Esophagus muscularis mucosa (tissue), 4 donors: ENCODE results near the gene MPIG6B. TPM values are rescaled to one million over a fixed set of nuclear protein-coding genes. Genes with fewer than 3 reads are reported as not detected.

Experiments
- DNase-seq: peaks from one replicate; pipeline ENCODE4 v3.0.0-alpha.2; 2017; ENCODE audit errors: extremely low spot score
- H3K27ac ChIP-seq, 4 donors: fragments of 200-600 bp; sonication (generic); replicated peaks in 1 of 4; 1 replicate in 3 of 4; 2 replicates in 1 of 4; pipeline ENCODE4 v1.5.1; 2016 to 2019; ENCODE audit warnings: mild to moderate bottlenecking in 1 of 4
- H3K27me3 ChIP-seq, 4 donors: fragments of 200-600 bp; sonication (generic); one replicate each; pipeline versions ENCODE4 v1.5.1 to v1.6.0; 2016 to 2019
- H3K36me3 ChIP-seq, 4 donors: fragments of 200-600 bp; sonication (generic); one replicate each; pipeline ENCODE4 v1.5.1; 2016 to 2019
- H3K4me1 ChIP-seq, 4 donors: fragments of 200-600 bp; sonication (generic); one replicate each; pipeline ENCODE4 v1.5.1; 2016 to 2019
- H3K4me3 ChIP-seq, 4 donors: fragments of 200-600 bp; sonication (generic); 1 replicate in 2 of 4; 2 replicates in 2 of 4; pipeline ENCODE4 v1.5.1; 2016 to 2019; ENCODE audit warnings: mild to moderate bottlenecking in 4 of 4, moderate library complexity in 1 of 4
- H3K9me3 ChIP-seq, 4 donors: fragments of 200-600 bp; sonication (generic); 1 replicate in 3 of 4; 2 replicates in 1 of 4; pipeline ENCODE4 v1.5.1; 2016 to 2019
- CTCF ChIP-seq, 3 experiments: fragments of 200-600 bp in 2 of 3; fragments of 450-650 bp in 1 of 3; sonication (generic) in 2 of 3; IDR thresholded peaks; one replicate each; pipeline ENCODE4 v1.5.1; 2017 to 2019; ENCODE audit warnings: antibody characterized with exemption in 3 of 3, mild to moderate bottlenecking in 2 of 3, moderate library complexity in 1 of 3
- EP300 ChIP-seq: sonication (generic); formaldehyde crosslinking; IDR thresholded peaks from one replicate; pipeline ENCODE4 v1.6.1; 2017; ENCODE audit warnings: antibody characterized with exemption
- POLR2A ChIP-seq: fragments of 450-650 bp; IDR thresholded peaks from one replicate; pipeline ENCODE4 v1.6.1; 2017; ENCODE audit warnings: antibody characterized with exemption, moderate library complexity, mild to moderate bottlenecking, low read depth
- POLR2AphosphoS5 ChIP-seq, 2 donors: sonication (generic); formaldehyde crosslinking; IDR thresholded peaks; one replicate each; pipeline ENCODE4 v1.6.1; 2017; ENCODE audit warnings: antibody characterized with exemption in 2 of 2
- WGBS: methylation state at CpG from one replicate; pipeline ENCODE4 v1.1.5; 2018; 5-methylcytosine and 5-hydroxymethylcytosine counted together
- intact Hi-C: fragments of 100-400 bp; cut with DNase I; formaldehyde crosslinking; loops from one replicate; pipeline ENCODE4 v1.15.1; 2023
- small RNA-seq, 3 donors: library from RNA; depleted of rRNA; stranded (forward); fragments of <200 nt; gene quantifications; one replicate each; pipeline ENCODE3, GENCODE V24; 2016
- total RNA-seq, 4 donors: library from RNA; depleted of rRNA; stranded (reverse); fragments of >200 nt; gene quantifications; one replicate each; pipeline versions ENCODE4 v1.1.0 to v1.2.1, GENCODE V29; 2016

Gene MPIG6B
- total RNA-seq, 4 donors from 2014 or later = not detected

GRCh38 chr6:31775184-31775583 is 52.0 kb downstream of the MPIG6B start:
- peaks cover 16 to 25% (median 20%) of the 10 kb centered on the region in 4 donors for H3K36me3 ChIP-seq
- no peak overlapping the region for H3K27ac ChIP-seq
- H3K4me1 ChIP-seq = peaks cover 12 to 22% (median 16%) of the 10 kb centered on the region in 4 donors
- DNase-seq = no peak
- TF ChIP-seq EP300 (no peak), POLR2AphosphoS5 (IDR thresholded peaks at IDR 0.05) (no peak), POLR2A (no peak), CTCF (IDR thresholded peaks at IDR 0.05) (no peak)
- intact Hi-C loops = no loop called here
- 85% methylated on average over 4 of the region's 4 CpGs for WGBS
- H3K4me3 ChIP-seq = no peak overlapping the region
- H3K27me3 ChIP-seq = no peaks in the 10 kb centered on the region
- H3K9me3 ChIP-seq = no peaks in the 10 kb centered on the region

- intact Hi-C loops = no loop called here
- no peak for DNase-seq
- Histone ChIP-seq H3K4me3 (no peak overlapping the region), H3K9me3 (no peaks in the 10 kb centered on the region), H3K4me1 (peaks cover 12 to 22% (median 16%) of the 10 kb centered on the region in 4 donors), H3K27me3 (no peaks in the 10 kb centered on the region), H3K36me3 (peaks cover 21 to 32% (median 26%) of the 10 kb centered on the region in 4 donors), H3K27ac (no peak overlapping the region)
- TF ChIP-seq EP300 = no peak
- no peak for TF ChIP-seq CTCF (IDR thresholded peaks at IDR 0.05)
- TF ChIP-seq POLR2A = no peak
- no peak for TF ChIP-seq POLR2AphosphoS5 (IDR thresholded peaks at IDR 0.05)
- WGBS = 91% methylated on average over 26 of the region's 32 CpGs
Observed at GRCh38 chr6:31775633-31776484, 52.7 kb downstream of the MPIG6B start.

Small RNA genes within 50 kb of the gene (small RNA-seq; reads per million reads assigned to genes)
- gene LY6G6D (0 reads per million in 3 donors), gene MIR4646 (0 to 0.17 (median 0) reads per million in 3 donors), gene MSH5-SAPCD1 (0 reads per million in 3 donors), gene RNU6-850P (0 reads per million in 3 donors), gene SAPCD1 (0 reads per million in 3 donors)

Other genes with a start within 250 kb of the MPIG6B start
- gene MICB, start 225.2 kb upstream of the MPIG6B start, total RNA-seq = 1 to 10 TPM in 2 of 4 donors, under 1 TPM in 2; 0.46 to 2.9 (median 1.7) TPM
- gene MCCD1, start 194.4 kb upstream of the MPIG6B start, total RNA-seq = not detected
- gene DDX39B, start 181.4 kb upstream of the MPIG6B start, total RNA-seq = 100 to 1,000 TPM; 186 to 257 (median 213) TPM
- 1 to 10 TPM; 2.0 to 5.0 (median 2.2) TPM for gene ATP6V1G2, start 176.8 kb upstream of the MPIG6B start, total RNA-seq
- gene NFKBIL1, start 175.8 kb upstream of the MPIG6B start, total RNA-seq = 10 to 100 TPM; 24.4 to 42.6 (median 29.6) TPM
- gene LTA, start 151.1 kb upstream of the MPIG6B start, total RNA-seq = not detected
- 1 to 10 TPM in 1 of 4 donors, under 1 TPM in 1, not detected in 2; 0.17 to 1.5 TPM for gene TNF, start 147.8 kb upstream of the MPIG6B start, total RNA-seq
- gene LTB, start 140.9 kb upstream of the MPIG6B start, total RNA-seq = 1 to 10 TPM in 1 of 4 donors, under 1 TPM in 1, not detected in 2; 0.57 to 1.5 TPM
- gene LST1, start 137.1 kb upstream of the MPIG6B start, total RNA-seq = 1 to 10 TPM; 1.9 to 9.3 (median 6.8) TPM
- gene NCR3, start 130.4 kb upstream of the MPIG6B start, total RNA-seq = not detected
- 10 to 100 TPM in 3 of 4 donors, 1 to 10 TPM in 1; 9.4 to 41.9 (median 14.4) TPM for gene AIF1, start 108.1 kb upstream of the MPIG6B start, total RNA-seq
- 100 to 1,000 TPM in 2 of 4 donors, 10 to 100 TPM in 2; 68.8 to 138 (median 89.2) TPM for gene PRRC2A, start 102.7 kb upstream of the MPIG6B start, total RNA-seq
- gene BAG6, start 70.7 kb upstream of the MPIG6B start, total RNA-seq = 100 to 1,000 TPM; 173 to 283 (median 217) TPM
- 1 to 10 TPM; 1.5 to 3.3 (median 2.0) TPM for gene APOM, start 67.5 kb upstream of the MPIG6B start, total RNA-seq
- 10 to 100 TPM; 24.5 to 39.6 (median 34.0) TPM for gene C6orf47, start 62.6 kb upstream of the MPIG6B start, total RNA-seq
- 10 to 100 TPM; 15.8 to 21.0 (median 19.4) TPM for gene GPANK1, start 58.4 kb upstream of the MPIG6B start, total RNA-seq
- gene CSNK2B, start 57.3 kb upstream of the MPIG6B start, total RNA-seq = 100 to 1,000 TPM; 132 to 188 (median 153) TPM
- gene LY6G5B, start 53.4 kb upstream of the MPIG6B start, total RNA-seq = 1 to 10 TPM; 2.9 to 4.0 (median 3.2) TPM
- gene LY6G5C, start 42.3 kb upstream of the MPIG6B start, total RNA-seq = 1 to 10 TPM in 2 of 4 donors, not detected in 2; 2.0 to 2.9 TPM
- gene ABHD16A, start 20.0 kb upstream of the MPIG6B start, total RNA-seq = 10 to 100 TPM; 44.9 to 57.9 (median 52.8) TPM
- not detected for gene LY6G6F, start 16.5 kb upstream of the MPIG6B start, total RNA-seq
- gene LY6G6D, start 8.0 kb upstream of the MPIG6B start, total RNA-seq = not detected
- gene LY6G6C, start 1.6 kb upstream of the MPIG6B start, total RNA-seq = not detected
- gene DDAH2, start 5.9 kb downstream of the MPIG6B start, total RNA-seq = 100 to 1,000 TPM in 2 of 4 donors, 10 to 100 TPM in 2; 78.1 to 119 (median 100) TPM
- gene CLIC1, start 13.2 kb downstream of the MPIG6B start, total RNA-seq = 100 to 1,000 TPM; 208 to 379 (median 290) TPM
- 1 to 10 TPM; 4.0 to 6.4 (median 4.5) TPM for gene MSH5, start 16.6 kb downstream of the MPIG6B start, total RNA-seq
- under 1 TPM in 1 of 4 donors, not detected in 3; 0.83 TPM for gene SAPCD1, start 39.3 kb downstream of the MPIG6B start, total RNA-seq
- under 1 TPM in 3 of 4 donors, not detected in 1; 0.40 to 0.50 (median 0.45) TPM for gene VWA7, start 54.0 kb downstream of the MPIG6B start, total RNA-seq
- 10 to 100 TPM; 25.0 to 53.2 (median 34.8) TPM for gene VARS1, start 72.4 kb downstream of the MPIG6B start, total RNA-seq
- gene LSM2, start 83.6 kb downstream of the MPIG6B start, total RNA-seq = 10 to 100 TPM; 24.2 to 41.5 (median 32.9) TPM
- gene HSPA1L, start 91.9 kb downstream of the MPIG6B start, total RNA-seq = 1 to 10 TPM; 1.2 to 3.7 (median 2.6) TPM
- gene HSPA1A, start 92.2 kb downstream of the MPIG6B start, total RNA-seq = 100 to 1,000 TPM; 235 to 451 (median 370) TPM
- gene HSPA1B, start 104.4 kb downstream of the MPIG6B start, total RNA-seq = 100 to 1,000 TPM; 120 to 315 (median 274) TPM
- 10 to 100 TPM; 24.9 to 39.6 (median 34.9) TPM for gene NEU1, start 139.4 kb downstream of the MPIG6B start, total RNA-seq
- gene SLC44A4, start 155.6 kb downstream of the MPIG6B start, total RNA-seq = under 1 TPM in 2 of 4 donors, not detected in 2; 0.19 to 0.80 TPM
- 10 to 100 TPM; 25.7 to 48.4 (median 38.1) TPM for gene EHMT2, start 174.3 kb downstream of the MPIG6B start, total RNA-seq
- 1 to 10 TPM in 3 of 4 donors, under 1 TPM in 1; 0.66 to 2.5 (median 1.6) TPM for gene ZBTB12, start 178.7 kb downstream of the MPIG6B start, total RNA-seq
- gene C2, start 204.3 kb downstream of the MPIG6B start, total RNA-seq = 10 to 100 TPM in 3 of 4 donors, 1 to 10 TPM in 1; 10.0 to 15.4 (median 12.6) TPM
- gene CFB, start 222.7 kb downstream of the MPIG6B start, total RNA-seq = 10 to 100 TPM; 11.6 to 28.7 (median 12.7) TPM
- 10 to 100 TPM; 79.3 to 81.7 (median 81.1) TPM for gene NELFE, start 235.6 kb downstream of the MPIG6B start, total RNA-seq
- 10 to 100 TPM; 23.3 to 33.2 (median 28.5) TPM for gene SKIC2, start 235.8 kb downstream of the MPIG6B start, total RNA-seq
- gene DXO, start 248.8 kb downstream of the MPIG6B start, total RNA-seq = 10 to 100 TPM; 12.9 to 18.4 (median 15.9) TPM